ENCODE measurements around the gene CSN1S1. TPM values are rescaled to one million over a fixed set of nuclear protein-coding genes. Genes with fewer than 3 reads are reported as not detected.

CSN1S1 gene
- total RNA-seq, 1 donor from 2014 or later: not detected

DNA sequence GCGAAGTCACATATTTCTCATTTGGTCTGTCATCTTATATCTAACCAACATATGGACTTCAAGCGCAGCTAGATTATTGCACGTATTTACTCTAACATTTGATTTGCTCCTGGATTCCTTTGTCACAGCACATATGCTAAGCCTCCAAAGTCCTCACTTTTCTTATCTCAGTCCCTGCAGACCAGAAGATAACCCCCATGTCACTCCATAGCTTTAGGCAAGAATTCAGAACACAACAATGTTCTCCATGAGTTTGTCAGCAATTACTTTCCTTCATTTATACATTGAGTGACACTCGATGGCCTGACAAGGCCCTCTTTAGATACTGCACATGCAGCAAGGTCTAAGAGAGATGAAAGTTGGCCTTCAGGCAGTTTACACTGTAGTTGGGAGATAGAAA is 60.1 kb downstream of the CSN1S1 start:
- no peak for DNase-seq (ENCODE audit: low read depth, low spot score)

- DNase-seq (ENCODE audit: low read depth, low spot score): no peak
Measured at GRCh38 chr4:69994782-69995181, 63.9 kb downstream of the CSN1S1 start.

DNA sequence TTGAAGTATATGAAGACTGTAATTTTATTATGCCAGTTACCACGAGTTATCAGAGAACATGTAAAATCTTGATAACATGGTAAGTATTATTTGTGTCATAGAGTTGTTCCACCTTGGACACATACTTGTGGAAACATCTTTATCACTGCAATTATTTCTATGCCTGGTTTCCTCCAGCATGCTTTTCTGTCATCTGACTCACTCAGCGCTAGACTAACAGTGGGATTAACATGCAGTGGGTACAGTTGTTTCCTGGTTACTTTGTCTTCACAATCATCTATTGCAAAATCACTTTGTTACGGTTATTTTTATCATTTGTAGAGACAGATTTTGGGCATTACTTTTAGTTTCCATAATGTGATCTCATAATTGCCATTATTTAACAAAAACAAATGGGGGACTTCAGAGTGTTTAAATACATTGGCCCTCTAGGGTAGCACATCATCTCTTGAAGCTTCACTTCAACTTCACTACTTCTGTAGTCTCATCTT is 64.7 kb downstream of the CSN1S1 start, which contains the start of gene STATH:
TSS of gene STATH (plus strand) at position 441 of the 491 bp plus-strand sequence. CDS start 2,472 bp downstream, outside the sequence.
- DNase-seq (ENCODE audit: low read depth, low spot score): no peak

Other genes starting within 250 kb of the CSN1S1 start
- 49.4 and 55.5 TPM in 2 replicates for gene SULT1B1, start 170.4 kb upstream of the CSN1S1 start, total RNA-seq
- 34.2 and 267 TPM in 2 replicates for gene SULT1E1, start 70.9 kb upstream of the CSN1S1 start, total RNA-seq
- not detected in 2 replicates for gene CSN2, start 34.7 kb downstream of the CSN1S1 start, total RNA-seq
- gene STATH, start 64.9 kb downstream of the CSN1S1 start, total RNA-seq: not detected in 2 replicates
- gene HTN3, start 97.4 kb downstream of the CSN1S1 start, total RNA-seq: not detected in 2 replicates
- not detected in 2 replicates for gene HTN1, start 119.4 kb downstream of the CSN1S1 start, total RNA-seq
- not detected in 2 replicates for gene PRR27, start 223.2 kb downstream of the CSN1S1 start, total RNA-seq